HG02973 (cell line): Measurements from ENCODE around the gene COPS4.

ENCODE experiments used
- ATAC-seq: cut with Tn5 transposase; IDR thresholded peaks from one replicate; pipeline ENCODE4 v1.9.1; 2021; ENCODE audit warnings: moderate library complexity; ENCODE audit not compliant: unreplicated experiment

COPS4 gene

GRCh38 chr4:83118869-83119268 is 83.9 kb downstream of the COPS4 start:
- no peak for ATAC-seq

DNA sequence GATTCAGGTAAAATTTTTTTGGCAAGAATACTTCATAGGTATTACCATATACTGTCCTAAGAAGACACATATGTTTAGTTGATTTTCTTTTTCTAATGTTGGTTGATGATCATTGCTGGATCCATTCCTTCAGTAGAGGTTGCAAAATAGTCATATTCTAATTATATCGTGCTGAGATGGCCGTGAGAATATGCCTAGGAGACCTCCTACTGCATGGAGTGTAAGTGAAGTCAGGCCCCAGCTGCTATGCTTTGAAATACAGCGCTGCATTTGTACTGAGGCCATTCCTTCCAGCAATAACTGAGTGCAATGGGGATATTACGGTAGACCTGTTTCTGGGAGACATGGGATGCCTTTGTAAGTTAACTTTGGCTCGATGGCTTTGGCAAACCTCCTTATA is 86.3 kb downstream of the COPS4 start:
- no peak for ATAC-seq

- no peak for ATAC-seq
Observed at GRCh38 chr4:83124111-83124780, 89.3 kb downstream of the COPS4 start.
